PC-3 (cell line): Measurements from ENCODE around the gene TUBGCP2. TPM values are rescaled to one million over a fixed set of nuclear protein-coding genes. Genes with fewer than 3 reads are reported as not detected.

Experiments
- ATAC-seq: fragments of 200-7000 bp; cut with Tn5 transposase; 2 replicates; pipeline ENCODE4 v1.9.1; 2020; ENCODE audit warnings: mild to moderate bottlenecking, moderate library complexity
- BruUV-seq: library from RNA; stranded (reverse); fragments of 400-500 nt; replicated peaks from 2 replicates; lab custom pipeline; 2021; lab: Mats Ljungman, UMichigan
- CTCF ChIA-PET: fragments of 300-600 bp; sonication (Branson Sonifier 250); formaldehyde crosslinking; loops from one replicate; lab custom pipeline; 2022; ENCODE audit warnings: antibody characterized with exemption; lab: Charles Lee
- POLR2A ChIA-PET: fragments of 300-600 bp; sonication (Branson Sonifier 250); formaldehyde crosslinking; loops from one replicate; lab custom pipeline; 2022; ENCODE audit warnings: antibody characterized with exemption; ENCODE audit not compliant: unreplicated experiment; lab: Charles Lee
- DNase-seq: peaks from one replicate; pipeline ENCODE4 v3.0.0-alpha.2; 2015
- H2AFZ ChIP-seq: fragments of 300-600 bp; sonication (generic); 2 replicates; pipeline ENCODE4 v1.6.0; 2016; ENCODE audit warnings: antibody characterized with exemption, low read length
- H3F3A ChIP-seq: fragments of 300-600 bp; sonication (generic); one replicate; pipeline ENCODE4 v1.6.0; 2017; ENCODE audit warnings: antibody characterized with exemption, low read length, control low read depth, mild to moderate bottlenecking; ENCODE audit not compliant: unreplicated experiment
- H3K27ac ChIP-seq: fragments of 300-600 bp; sonication (generic); 2 replicates; pipeline ENCODE4 v1.5.1; 2016; ENCODE audit warnings: mild to moderate bottlenecking, low read length
- H3K27me3 ChIP-seq: fragments of 300-600 bp; sonication (generic); 2 replicates; pipeline ENCODE4 v1.6.1; 2016; ENCODE audit warnings: low read length, mixed read lengths
- H3K36me3 ChIP-seq: fragments of 300-600 bp; sonication (generic); 2 replicates; pipeline ENCODE4 v1.6.1; 2016; ENCODE audit warnings: low read depth, mixed run types, low read length, mixed read lengths
- H3K4me1 ChIP-seq: fragments of 300-600 bp; sonication (generic); 2 replicates; pipeline ENCODE4 v1.5.1; 2016; ENCODE audit warnings: low read length; ENCODE audit not compliant: insufficient read depth
- H3K4me2 ChIP-seq: fragments of 300-600 bp; sonication (generic); 2 replicates; pipeline ENCODE4 v1.6.0; 2016; ENCODE audit warnings: low read length
- H3K4me3 ChIP-seq: fragments of 300-600 bp; sonication (generic); 2 replicates; pipeline ENCODE4 v1.5.1; 2016; ENCODE audit warnings: mild to moderate bottlenecking, low read length, mixed read lengths
- H3K79me2 ChIP-seq: fragments of 300-600 bp; sonication (generic); 2 replicates; pipeline ENCODE4 v1.6.1; 2017; ENCODE audit warnings: low read length, mixed read lengths
- H3K9ac ChIP-seq: fragments of 300-600 bp; sonication (generic); 2 replicates; pipeline ENCODE4 v1.6.0; 2016; ENCODE audit warnings: mild to moderate bottlenecking, low read length
- H3K9me2 ChIP-seq: fragments of 300-600 bp; sonication (generic); replicated peaks from 2 replicates; pipeline ENCODE4 v1.6.1; 2016; ENCODE audit warnings: mixed run types, low read length, mixed read lengths
- H3K9me3 ChIP-seq: fragments of 300-600 bp; sonication (generic); 2 replicates; pipeline ENCODE4 v1.6.1; 2016; ENCODE audit warnings: low read length, mixed read lengths
- H4K20me1 ChIP-seq: fragments of 300-600 bp; sonication (generic); 2 replicates; pipeline ENCODE4 v1.6.1; 2016; ENCODE audit warnings: low read length, mixed read lengths
- CTCF ChIP-seq: fragments of 300-600 bp; sonication (generic); conservative IDR thresholded peaks from 2 replicates; pipeline ENCODE4 v1.5.1; 2017; ENCODE audit warnings: antibody characterized with exemption, low read depth, mild to moderate bottlenecking, low read length
- EZH2 ChIP-seq: fragments of 300-600 bp; sonication (generic); IDR thresholded peaks from one replicate; pipeline ENCODE4 v1.6.1; 2017; ENCODE audit warnings: antibody characterized with exemption, mild to moderate bottlenecking, low read length; ENCODE audit not compliant: unreplicated experiment
- EZH2phosphoT487 ChIP-seq: fragments of 300-600 bp; sonication (generic); IDR thresholded peaks from 2 replicates; pipeline ENCODE4 v1.6.1; 2018; ENCODE audit warnings: mild to moderate bottlenecking, antibody characterized with exemption, low read length, borderline replicate concordance
- intact Hi-C: fragments of 100-400 bp; cut with micrococcal nuclease; formaldehyde crosslinking; loops from 2 replicates; pipeline ENCODE4 v1.9.0; 2023
- total RNA-seq: library from RNA; depleted of rRNA; stranded (reverse); fragments of >200 nt; gene quantifications from 2 replicates; pipeline ENCODE4 v1.2.3, GENCODE V29; 2014

The TUBGCP2 gene
- total RNA-seq, 1 experiment from 2014 or later, result 72.9 TPM

DNA sequence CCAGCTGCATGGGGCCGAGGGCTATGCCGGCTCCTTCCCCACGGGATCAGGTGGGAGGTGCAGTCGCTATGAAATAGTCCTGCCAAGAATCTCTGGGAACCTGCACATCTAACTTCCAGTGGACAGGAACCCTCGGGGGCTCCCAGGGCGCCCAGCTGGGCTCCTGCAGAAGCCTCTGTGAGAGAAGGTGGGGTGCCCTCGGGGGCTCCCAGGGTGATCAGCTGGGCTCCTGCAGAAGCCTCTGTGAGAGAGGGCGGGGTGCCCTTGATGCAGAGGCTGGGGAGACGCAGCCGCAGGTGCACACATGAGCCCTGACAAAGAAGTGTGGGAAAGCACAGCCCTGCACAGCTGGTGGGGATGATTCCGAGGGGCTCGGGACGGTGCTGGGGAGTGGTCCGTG is 65.1 kb downstream of the TUBGCP2 start:
- H4K20me1 ChIP-seq, result no peaks in the 10 kb centered on the region
- no peaks in the 10 kb centered on the region for H3K9me3 ChIP-seq
- peaks cover 3% of the 10 kb centered on the region for H3K27me3 ChIP-seq
- no peak overlapping the region for H3K4me2 ChIP-seq
- ATAC-seq (no peak), DNase-seq (no peak)
- TF ChIP-seq EZH2phosphoT487, result no peak
- TF ChIP-seq EZH2, result no peak
- no peak for TF ChIP-seq CTCF
- no peaks in the 10 kb centered on the region for H3F3A ChIP-seq
- intact Hi-C loops, result no loop called here
- no TSS peak for BruUV-seq
- ChIA-PET POLR2A (no interaction called here), CTCF (no interaction called here)
- H3K9ac ChIP-seq, result no peak overlapping the region
- H3K27ac ChIP-seq, result no peak overlapping the region
- no peaks in the 10 kb centered on the region for H3K9me2 ChIP-seq
- no peaks in the 10 kb centered on the region for H3K79me2 ChIP-seq
- H2AFZ ChIP-seq, result no peak overlapping the region
- no peak overlapping the region for H3K4me3 ChIP-seq
- no peaks in the 10 kb centered on the region for H3K4me1 ChIP-seq
- H3K36me3 ChIP-seq, result no peaks in the 10 kb centered on the region

GRCh38 chr10:133242611-133243356 is 65.9 kb downstream of the TUBGCP2 start:
- no peaks in the 10 kb centered on the region for H3K9me3 ChIP-seq
- no peak overlapping the region for H3K4me3 ChIP-seq
- TF ChIP-seq EZH2, result no peak
- TF ChIP-seq CTCF, result no peak
- TF ChIP-seq EZH2phosphoT487, result no peak
- H4K20me1 ChIP-seq, result no peaks in the 10 kb centered on the region
- H3K4me1 ChIP-seq, result no peaks in the 10 kb centered on the region
- H3K36me3 ChIP-seq, result no peaks in the 10 kb centered on the region
- H3K27me3 ChIP-seq, result peaks cover 11% of the 10 kb centered on the region
- H3K79me2 ChIP-seq, result no peaks in the 10 kb centered on the region
- no peak for DNase-seq
- no TSS peak for BruUV-seq
- ATAC-seq, result no peak
- POLR2A ChIA-PET, result no interaction called here
- H3K9ac ChIP-seq, result no peak overlapping the region
- intact Hi-C loops, result no loop called here
- no peak overlapping the region for H3K27ac ChIP-seq
- H3K9me2 ChIP-seq, result no peaks in the 10 kb centered on the region
- H2AFZ ChIP-seq, result no peak overlapping the region
- no peak overlapping the region for H3K4me2 ChIP-seq
- CTCF ChIA-PET, result no interaction called here
- H3F3A ChIP-seq, result no peaks in the 10 kb centered on the region

GRCh38 chr10:133241501-133242205 is 67.0 kb downstream of the TUBGCP2 start:
- Histone ChIP-seq H3K4me2 (peak overlapping the region; percentile 71), H3F3A (no peaks in the 10 kb centered on the region), H3K36me3 (no peaks in the 10 kb centered on the region), H3K27me3 (peaks cover 22% of the 10 kb centered on the region), H3K9me2 (no peaks in the 10 kb centered on the region), H3K79me2 (no peaks in the 10 kb centered on the region), H3K9me3 (no peaks in the 10 kb centered on the region), H3K4me3 (peak overlapping the region; percentile 56), H3K4me1 (no peaks in the 10 kb centered on the region), H2AFZ (peak overlapping the region; percentile 45; the same call in 1 of the 2 replicates), H3K27ac (no peak overlapping the region), H4K20me1 (no peaks in the 10 kb centered on the region), H3K9ac (no peak overlapping the region)
- BruUV-seq, result no TSS peak
- no peak for TF ChIP-seq EZH2
- TF ChIP-seq CTCF, result no peak
- TF ChIP-seq EZH2phosphoT487, result no peak
- intact Hi-C loops, result no loop called here
- POLR2A ChIA-PET, result no interaction called here
- CTCF ChIA-PET, result no interaction called here
- no peak for ATAC-seq
- no peak for DNase-seq
